Gastroesophageal sphincter (tissue), 3 donors: ENCODE data around the gene ZNF576.

Experiments
- CTCF ChIP-seq, 4 experiments: fragments of 200-600 bp in 2 of 4; fragments of 450-650 bp in 2 of 4; sonication (generic) in 1 of 4; IDR thresholded peaks; one replicate each; pipeline ENCODE4 v1.5.1; 2017 to 2019; ENCODE audit warnings: antibody characterized with exemption in 4 of 4, mild to moderate bottlenecking in 2 of 4, moderate library complexity in 2 of 4
- POLR2A ChIP-seq, 2 donors: fragments of 450-650 bp; IDR thresholded peaks; one replicate each; pipeline ENCODE4 v1.6.1; 2017; ENCODE audit warnings: antibody characterized with exemption in 2 of 2, mild to moderate bottlenecking in 2 of 2, moderate library complexity in 1 of 2

- TF ChIP-seq CTCF (IDR thresholded peaks at IDR 0.05) (no peak), POLR2A (IDR thresholded peaks at IDR 0.05) (no peak)
These were observed 3.5 kb upstream of the ZNF576 start for GRCh38 chr19:43592800-43593350.
